HCT116 (cell line): ENCODE data around the gene FBXO8. TPM values are rescaled to one million over a fixed set of nuclear protein-coding genes. Genes with fewer than 3 reads are reported as not detected.

Experiments
- ATAC-seq: fragments of 200-7000 bp; cut with Tn5 transposase; 2 replicates; pipeline ENCODE4 v1.9.1; 2020; ENCODE audit warnings: mild to moderate bottlenecking, moderate library complexity
- BruUV-seq: library from RNA; stranded (reverse); fragments of 400-500 nt; replicated peaks from 2 replicates; lab custom pipeline; 2021; lab: Mats Ljungman, UMichigan
- CTCF ChIA-PET: fragments of 300-600 bp; sonication (Branson Sonifier 250); formaldehyde crosslinking; loops from one replicate; lab custom pipeline; 2021; ENCODE audit warnings: antibody characterized with exemption; lab: Charles Lee
- POLR2A ChIA-PET: fragments of 300-600, 350-600 bp; sonication (Branson Sonifier 250); formaldehyde crosslinking; loops from one replicate; lab custom pipeline; 2021; ENCODE audit warnings: antibody characterized with exemption; lab: Charles Lee
- RAD21 ChIA-PET, 2 experiments: fragments of 300-600 bp; sonication (Branson Sonifier 250); formaldehyde crosslinking; loops; one replicate each; lab custom pipeline; 2023; ENCODE audit warnings: low total read pairs in 2 of 2; ENCODE audit not compliant: uncharacterized antibody in 2 of 2, unreplicated experiment in 2 of 2, low non-redundant PET in 1 of 2; lab: Charles Lee
- DNase-seq: peaks from one replicate; pipeline ENCODE4 v3.0.0-alpha.2; 2010; ENCODE audit warnings: low read depth, low spot score
- H2AFZ ChIP-seq: fragments of 200-600 bp; shearing (Covaris generic), sonication (generic); 2 replicates; pipeline ENCODE4 v1.6.1; 2017; ENCODE audit warnings: low read depth, mixed run types, mixed read lengths, antibody characterized with exemption, low read length; ENCODE audit not compliant: poor library complexity, severe bottlenecking
- H3K27ac ChIP-seq: 2 replicates; pipeline ENCODE4 v1.5.1; 2012; ENCODE audit warnings: low read depth, low read length
- H3K27me3 ChIP-seq: fragments of 200-600 bp; sonication (generic); 2 replicates; pipeline ENCODE4 v1.6.1; 2016; ENCODE audit warnings: mixed run types, low read length, mixed read lengths; ENCODE audit not compliant: insufficient read depth
- H3K36me3 ChIP-seq, 2 experiments: fragments of 200-500 bp in 1 of 2; fragments of 200-600 bp in 1 of 2; sonication (Bioruptor generic) in 1 of 2; sonication (generic) in 1 of 2; 2 replicates each; pipeline versions ENCODE4 v1.5.1 to v1.6.1; 2014 to 2016; ENCODE audit warnings: low read length in 2 of 2, inconsistent platforms in 1 of 2, mixed read lengths in 1 of 2, mixed run types in 1 of 2; ENCODE audit not compliant: insufficient read depth in 2 of 2, control insufficient read depth in 1 of 2
- H3K4me1 ChIP-seq, 2 experiments: fragments of 200-600 bp in 1 of 2; sonication (generic) in 1 of 2; 2 replicates each; pipeline versions ENCODE4 v1.5.1 to v1.6.1; 2012 to 2017; ENCODE audit warnings: low read length in 2 of 2, inconsistent platforms in 1 of 2, mild to moderate bottlenecking in 1 of 2, mixed read lengths in 1 of 2, mixed run types in 1 of 2, moderate library complexity in 1 of 2; ENCODE audit not compliant: insufficient read depth in 2 of 2, control insufficient read depth in 1 of 2
- H3K4me2 ChIP-seq: fragments of 200-600 bp; sonication (generic); 2 replicates; pipeline ENCODE4 v1.6.1; 2017; ENCODE audit warnings: mixed run types, low read length, mixed read lengths
- H3K4me3 ChIP-seq, 2 experiments: fragments of 200-600 bp in 1 of 2; sonication (generic) in 1 of 2; replicated peaks in 1 of 2; 2 replicates each; pipeline ENCODE4 v1.5.1; 2011 to 2016; ENCODE audit warnings: low read length in 2 of 2, control low read depth in 1 of 2, low read depth in 1 of 2, mild to moderate bottlenecking in 1 of 2, mixed read lengths in 1 of 2, mixed run types in 1 of 2
- H3K79me2 ChIP-seq: fragments of 200-600 bp; sonication (generic); 2 replicates; pipeline ENCODE4 v1.6.1; 2017; ENCODE audit warnings: mild to moderate bottlenecking, mixed run types, low read length, moderate library complexity, mixed read lengths; ENCODE audit not compliant: insufficient read depth
- H3K9ac ChIP-seq: fragments of 200-600 bp; sonication (generic); 2 replicates; pipeline ENCODE4 v1.6.1; 2016; ENCODE audit warnings: low read length, mixed read lengths
- H3K9me2 ChIP-seq: fragments of 200-600 bp; sonication (generic), shearing (Covaris generic); 2 replicates; pipeline ENCODE4 v1.6.1; 2017; ENCODE audit warnings: mixed run types, mild to moderate bottlenecking, moderate library complexity; ENCODE audit not compliant: insufficient read depth
- H3K9me3 ChIP-seq, 2 experiments: fragments of 200-500 bp in 1 of 2; fragments of 200-600 bp in 1 of 2; sonication (Bioruptor generic) in 1 of 2; sonication (generic) in 1 of 2; 2 replicates each; pipeline ENCODE4 v1.6.1; 2014 to 2017; ENCODE audit warnings: low read length in 2 of 2, mixed read lengths in 2 of 2, inconsistent platforms in 1 of 2, low read depth in 1 of 2, mild to moderate bottlenecking in 1 of 2, mixed run types in 1 of 2, moderate library complexity in 1 of 2; ENCODE audit not compliant: control insufficient read depth in 1 of 2, insufficient read depth in 1 of 2
- H4K20me1 ChIP-seq: fragments of 200-600 bp; sonication (generic), shearing (Covaris generic); 2 replicates; pipeline ENCODE4 v1.6.1; 2017; ENCODE audit warnings: mixed run types, mild to moderate bottlenecking, moderate library complexity; ENCODE audit not compliant: insufficient read depth
- CBX3 ChIP-seq: IDR thresholded peaks from 2 replicates; pipeline ENCODE4 v1.6.1; 2012; ENCODE audit warnings: low read depth
- CEBPB ChIP-seq: IDR thresholded peaks from 2 replicates; pipeline ENCODE4 v1.6.1; 2012; ENCODE audit warnings: low read depth
- EGR1 ChIP-seq: IDR thresholded peaks from 2 replicates; pipeline ENCODE4 v1.6.1; 2012; ENCODE audit warnings: low read depth
- ELF1 ChIP-seq: IDR thresholded peaks from 2 replicates; pipeline ENCODE4 v1.6.1; 2012; ENCODE audit warnings: low read depth, borderline replicate concordance
- EZH2 ChIP-seq: fragments of 200-600 bp; sonication (generic); IDR thresholded peaks from 2 replicates; pipeline ENCODE4 v1.6.1; 2017; ENCODE audit warnings: antibody characterized with exemption, mixed run types
- EZH2phosphoT487 ChIP-seq: fragments of 200-600 bp; IDR thresholded peaks from 2 replicates; pipeline ENCODE4 v1.6.1; 2018; ENCODE audit warnings: antibody characterized with exemption, borderline replicate concordance
- FOSL1 ChIP-seq: IDR thresholded peaks from 2 replicates; pipeline ENCODE4 v1.6.1; 2012; ENCODE audit warnings: low read depth
- MAX ChIP-seq: IDR thresholded peaks from 2 replicates; pipeline ENCODE4 v1.6.1; 2012
- POLR2AphosphoS5 ChIP-seq: IDR thresholded peaks from 2 replicates; pipeline ENCODE4 v1.6.1; 2011; ENCODE audit warnings: mild to moderate bottlenecking, low read depth, low read length, moderate library complexity
- SP1 ChIP-seq: IDR thresholded peaks from 2 replicates; pipeline ENCODE4 v1.6.1; 2012; ENCODE audit warnings: low read depth
- SRF ChIP-seq: IDR thresholded peaks from 2 replicates; pipeline ENCODE4 v1.6.1; 2012; ENCODE audit warnings: low read depth
- TCF7L2 ChIP-seq: IDR thresholded peaks from 2 replicates; pipeline ENCODE4 v1.7.0; 2011; ENCODE audit warnings: borderline replicate concordance, inconsistent platforms; ENCODE audit not compliant: insufficient read depth, insufficient read length; ENCODE audit errors: extremely low read depth
- YY1 ChIP-seq: IDR thresholded peaks from 2 replicates; pipeline ENCODE4 v1.6.1; 2011; ENCODE audit warnings: low read length, low read depth, moderate library complexity, mild to moderate bottlenecking; ENCODE audit not compliant: insufficient replicate concordance; ENCODE audit errors: extremely low read depth
- intact Hi-C: fragments of 100-400 bp; cut with micrococcal nuclease; formaldehyde crosslinking; loops from 2 replicates; pipeline ENCODE4 v1.10.0; 2022
- total RNA-seq: library from RNA; stranded (reverse); gene quantifications from one replicate; pipeline ENCODE4 v1.2.1, GENCODE V29; 2021; ENCODE audit not compliant: unreplicated experiment
- TF ChIP-seq, protein P1 (sequence below): IDR thresholded peaks from 2 replicates; pipeline ENCODE4 v1.6.1; 2012

Gene FBXO8
- total RNA-seq, 1 experiment from 2014 or later = 13.0 TPM

DNA sequence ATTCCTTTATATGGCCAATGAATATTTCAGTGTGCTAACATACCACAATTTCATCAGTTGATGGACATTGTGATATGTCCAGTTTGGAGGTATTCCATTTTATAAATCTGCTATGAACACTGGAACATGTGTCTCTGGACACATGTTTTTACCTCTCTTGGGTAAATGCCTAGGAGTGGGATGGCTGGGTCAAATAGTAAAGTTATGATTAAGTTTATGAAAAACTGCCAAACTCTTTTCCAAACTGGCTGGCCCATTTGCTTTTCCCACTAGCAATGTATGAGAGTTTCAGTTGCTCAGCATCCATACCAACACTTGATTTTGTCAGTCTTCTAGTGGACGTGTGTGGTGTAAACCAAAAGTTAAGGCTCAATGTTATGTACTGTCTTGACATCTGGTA is 40.8 kb upstream of the FBXO8 start:
- Histone ChIP-seq H3K9me3 (no peaks in the 10 kb centered on the region), H3K9me2 (no peaks in the 10 kb centered on the region), H3K4me2 (no peak overlapping the region), H3K27me3 (no peaks in the 10 kb centered on the region), H3K9ac (no peak overlapping the region), H3K4me3 (no peak overlapping the region)
- BruUV-seq = no TSS peak
- CTCF ChIA-PET = no interaction called here
- TF ChIP-seq SP1 = no peak
- TF ChIP-seq SRF = no peak
- TF ChIP-seq MAX = no peak
- no peak for TF ChIP-seq CBX3
- TF ChIP-seq ELF1 = no peak
- TF ChIP-seq EZH2 = no peak
- no peak for TF ChIP-seq TCF7L2
- no peak for TF ChIP-seq EZH2phosphoT487
- TF ChIP-seq, all 23 proteins: peak for 0
- DNase-seq (no peak), ATAC-seq (no peak)
- no peaks in the 10 kb centered on the region for H3K4me1 ChIP-seq
- no peaks in the 10 kb centered on the region for H3K79me2 ChIP-seq
- no peaks in the 10 kb centered on the region for H3K36me3 ChIP-seq
- ChIA-PET RAD21 (no interaction called here), POLR2A (no interaction called here)
- intact Hi-C loops = no loop called here
- H2AFZ ChIP-seq = no peak overlapping the region
- no peaks in the 10 kb centered on the region; the same call in 1 of the 2 replicates for H4K20me1 ChIP-seq
- H3K27ac ChIP-seq = no peak overlapping the region

DNA sequence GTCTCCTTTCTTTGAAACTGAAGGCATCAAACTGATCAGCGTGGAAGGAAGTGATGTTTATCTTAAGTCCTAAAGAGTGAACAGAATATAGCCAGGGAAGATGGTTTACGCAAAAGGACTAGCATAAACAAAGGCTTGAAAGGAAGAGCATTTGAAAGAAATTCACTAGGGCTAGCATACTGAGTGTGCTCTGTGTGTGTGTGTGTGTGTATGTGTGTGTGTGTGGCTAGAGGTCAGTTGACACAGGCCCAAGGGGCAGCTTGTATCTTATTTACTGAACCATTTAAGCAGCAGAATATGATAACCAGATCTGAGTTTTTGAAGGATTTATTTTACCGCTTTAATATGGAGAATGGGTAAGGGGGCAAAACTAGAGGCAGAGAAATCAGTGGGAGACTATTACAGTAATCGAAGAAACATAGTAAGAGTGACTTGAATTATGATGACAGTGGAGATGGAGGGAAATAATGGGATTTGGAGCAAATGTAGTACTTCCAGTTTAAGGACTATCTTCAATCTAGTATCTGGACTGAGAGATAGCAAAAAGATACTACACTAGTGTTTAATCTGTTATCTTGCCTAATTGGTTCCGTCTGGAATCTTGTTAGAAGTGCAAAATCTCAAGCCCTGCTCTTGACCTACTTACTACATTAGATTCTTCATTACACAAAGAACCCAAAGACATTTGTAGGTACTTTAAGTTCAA is 37.2 kb upstream of the FBXO8 start:
- no peaks in the 10 kb centered on the region for H3K79me2 ChIP-seq
- no peak overlapping the region for H3K4me2 ChIP-seq
- ChIA-PET RAD21 (no interaction called here), CTCF (interaction anchor here (1.5 kb wide), 1 partner anchor 900 kb away, joined by 4 read pairs; no protein-coding TSS in a partner anchor), POLR2A (no interaction called here)
- no peaks in the 10 kb centered on the region for H3K4me1 ChIP-seq
- no peak overlapping the region for H3K4me3 ChIP-seq
- intact Hi-C loops = no loop called here
- ATAC-seq (no peak), DNase-seq (no peak)
- no peaks in the 10 kb centered on the region for H3K9me2 ChIP-seq
- no peak overlapping the region for H3K27ac ChIP-seq
- no peak overlapping the region for H2AFZ ChIP-seq
- peaks cover 0 to 5% of the 10 kb centered on the region in 2 experiments; a peak in 2 of 4 replicates for H3K36me3 ChIP-seq
- no peaks in the 10 kb centered on the region for H3K9me3 ChIP-seq
- no peak overlapping the region for H3K9ac ChIP-seq
- no peak for TF ChIP-seq EGR1
- no peak for TF ChIP-seq YY1
- no peak for TF ChIP-seq FOSL1
- TF ChIP-seq, protein P1, sequence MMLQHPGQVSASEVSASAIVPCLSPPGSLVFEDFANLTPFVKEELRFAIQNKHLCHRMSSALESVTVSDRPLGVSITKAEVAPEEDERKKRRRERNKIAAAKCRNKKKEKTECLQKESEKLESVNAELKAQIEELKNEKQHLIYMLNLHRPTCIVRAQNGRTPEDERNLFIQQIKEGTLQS = no peak
- TF ChIP-seq SRF = no peak
- TF ChIP-seq POLR2AphosphoS5 = no peak
- no peak for TF ChIP-seq ELF1
- TF ChIP-seq CEBPB = no peak
- TF ChIP-seq TCF7L2 = no peak
- H4K20me1 ChIP-seq = no peaks in the 10 kb centered on the region; the same call in 1 of the 2 replicates
- no peaks in the 10 kb centered on the region for H3K27me3 ChIP-seq
- no TSS peak for BruUV-seq
